A549 (cell line): ENCODE data around the gene MGMT.

ENCODE experiments used
- BHLHE40 ChIP-seq: IDR thresholded peaks from 2 replicates; pipeline ENCODE4 v1.6.1; 2012; ENCODE audit warnings: low read depth, low read length, inconsistent platforms
- CHD4 ChIP-seq: fragments of 200-600 bp; sonication (generic); IDR thresholded peaks from 2 replicates; pipeline ENCODE4 v1.6.1; 2016; ENCODE audit warnings: antibody characterized with exemption, mild to moderate bottlenecking, borderline replicate concordance
- NR3C1 ChIP-seq: fragments of >200 bp; sonication (Bioruptor Twin); formaldehyde crosslinking; IDR thresholded peaks from 3 replicates; pipeline ENCODE4 v1.6.1; 2017
- SMC3 ChIP-seq: fragments of >200 bp; sonication (Bioruptor Twin); formaldehyde crosslinking; IDR thresholded peaks from 3 replicates; pipeline ENCODE4 v1.6.1; 2018; ENCODE audit warnings: inconsistent platforms
- TF ChIP-seq, protein P1 (sequence below): IDR thresholded peaks from 2 replicates; pipeline ENCODE4 v1.6.1; 2012
- TF ChIP-seq, protein P2 (sequence below): fragments of >200 bp; sonication (Bioruptor Twin); formaldehyde crosslinking; IDR thresholded peaks from 3 replicates; pipeline ENCODE4 v1.5.1; 2016

DNA sequence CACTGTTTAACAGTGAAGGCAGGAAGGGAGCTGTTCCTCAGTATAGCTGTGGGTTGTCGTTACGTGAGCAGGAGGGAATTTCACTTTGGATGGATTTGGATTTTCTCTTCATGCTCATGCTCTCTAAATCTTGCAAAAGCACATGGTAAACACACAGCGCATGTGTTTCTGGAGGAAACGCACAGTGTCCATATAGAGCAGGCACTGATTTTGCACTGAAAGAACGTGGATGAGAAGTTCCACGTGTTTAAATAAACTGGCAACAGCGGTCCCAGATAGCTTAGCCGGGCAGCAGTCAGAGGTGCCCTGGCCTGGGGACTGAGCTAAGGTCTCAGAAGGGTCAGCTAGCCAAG lies 188.6 kb downstream of the MGMT start:
- TF ChIP-seq, protein P1, sequence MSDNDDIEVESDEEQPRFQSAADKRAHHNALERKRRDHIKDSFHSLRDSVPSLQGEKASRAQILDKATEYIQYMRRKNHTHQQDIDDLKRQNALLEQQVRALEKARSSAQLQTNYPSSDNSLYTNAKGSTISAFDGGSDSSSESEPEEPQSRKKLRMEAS: no peak
- no peak for TF ChIP-seq SMC3
- no peak for TF ChIP-seq BHLHE40
- TF ChIP-seq, protein P2, sequence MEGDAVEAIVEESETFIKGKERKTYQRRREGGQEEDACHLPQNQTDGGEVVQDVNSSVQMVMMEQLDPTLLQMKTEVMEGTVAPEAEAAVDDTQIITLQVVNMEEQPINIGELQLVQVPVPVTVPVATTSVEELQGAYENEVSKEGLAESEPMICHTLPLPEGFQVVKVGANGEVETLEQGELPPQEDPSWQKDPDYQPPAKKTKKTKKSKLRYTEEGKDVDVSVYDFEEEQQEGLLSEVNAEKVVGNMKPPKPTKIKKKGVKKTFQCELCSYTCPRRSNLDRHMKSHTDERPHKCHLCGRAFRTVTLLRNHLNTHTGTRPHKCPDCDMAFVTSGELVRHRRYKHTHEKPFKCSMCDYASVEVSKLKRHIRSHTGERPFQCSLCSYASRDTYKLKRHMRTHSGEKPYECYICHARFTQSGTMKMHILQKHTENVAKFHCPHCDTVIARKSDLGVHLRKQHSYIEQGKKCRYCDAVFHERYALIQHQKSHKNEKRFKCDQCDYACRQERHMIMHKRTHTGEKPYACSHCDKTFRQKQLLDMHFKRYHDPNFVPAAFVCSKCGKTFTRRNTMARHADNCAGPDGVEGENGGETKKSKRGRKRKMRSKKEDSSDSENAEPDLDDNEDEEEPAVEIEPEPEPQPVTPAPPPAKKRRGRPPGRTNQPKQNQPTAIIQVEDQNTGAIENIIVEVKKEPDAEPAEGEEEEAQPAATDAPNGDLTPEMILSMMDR: no peak
- no peak for TF ChIP-seq NR3C1
- no peak for TF ChIP-seq CHD4
